Lung (tissue), 12 donors: ENCODE data around the gene NKAIN4. TPM values are rescaled to one million over a fixed set of nuclear protein-coding genes. Genes with fewer than 3 reads are reported as not detected.

ENCODE experiments used
- ATAC-seq: fragments of 200-7000 bp; cut with Tn5 transposase; one replicate; pipeline ENCODE4 v1.9.1; 2020; ENCODE audit warnings: moderate number of reproducible peaks; ENCODE audit not compliant: insufficient read depth, low FRiP score
- DNase-seq, 3 donors: peaks; one replicate each; pipeline ENCODE4 v3.0.0-alpha.2; 2013 to 2017
- H3K27ac ChIP-seq, 2 donors: one replicate each; pipeline ENCODE4 v1.5.1; 2013; ENCODE audit warnings: mild to moderate bottlenecking in 2 of 2, moderate library complexity in 2 of 2, control low read depth in 1 of 2, inconsistent platforms in 1 of 2, low read depth in 1 of 2, low read length in 1 of 2
- H3K27me3 ChIP-seq, 3 donors: one replicate each; pipeline ENCODE4 v1.5.1; 2013; ENCODE audit warnings: low read length in 2 of 3; ENCODE audit not compliant: control insufficient read depth in 3 of 3, insufficient read depth in 3 of 3
- H3K36me3 ChIP-seq, 4 donors: one replicate each; pipeline ENCODE4 v1.5.1; 2013; ENCODE audit warnings: low read length in 4 of 4, mild to moderate bottlenecking in 1 of 4, moderate library complexity in 1 of 4; ENCODE audit not compliant: control insufficient read depth in 4 of 4, insufficient read depth in 4 of 4
- H3K4me1 ChIP-seq, 5 donors: one replicate each; pipeline ENCODE4 v1.5.1; 2013; ENCODE audit warnings: low read length in 5 of 5, mild to moderate bottlenecking in 2 of 5, moderate library complexity in 1 of 5; ENCODE audit not compliant: control insufficient read depth in 5 of 5, insufficient read depth in 5 of 5
- H3K4me3 ChIP-seq: one replicate; pipeline ENCODE4 v1.5.1; 2013; ENCODE audit warnings: mild to moderate bottlenecking, control low read depth, moderate library complexity
- H3K9ac ChIP-seq, 2 donors: one replicate each; pipeline ENCODE4 v1.5.1; 2013; ENCODE audit warnings: low read length in 2 of 2, control low read depth in 1 of 2; ENCODE audit not compliant: insufficient read depth in 1 of 2
- H3K9me3 ChIP-seq, 4 donors: one replicate each; pipeline ENCODE4 v1.5.1; 2013; ENCODE audit warnings: low read length in 3 of 4, mild to moderate bottlenecking in 1 of 4, moderate library complexity in 1 of 4; ENCODE audit not compliant: control insufficient read depth in 4 of 4, insufficient read depth in 3 of 4
- WGBS, 2 donors: extraction: QIAGEN DNeasy Blood & Tissue Kit; methylation state at CpG; one replicate each; pipeline ENCODE4 v1.1.7; 2013; 5-methylcytosine and 5-hydroxymethylcytosine counted together
- polyA plus RNA-seq, 2 donors: library from polyadenylated mRNA; stranded (reverse); fragments of 200-250 nt; gene quantifications; one replicate each; pipeline ENCODE4 v1.2.1, GENCODE V29; 2013
- total RNA-seq, 2 donors: library from RNA; depleted of rRNA in 1 of 2; stranded (reverse); fragments of >200 nt in 1 of 2; gene quantifications; one replicate each; pipeline ENCODE4 v1.2.1, GENCODE V29; 2014 to 2021
- TF ChIP-seq, protein P1 (sequence below): IDR thresholded peaks from 2 replicates; pipeline ENCODE4 v1.5.1; 2012; ENCODE audit warnings: mild to moderate bottlenecking; ENCODE audit errors: control extremely low read depth, extremely low read depth
- donor health status: control.
- donor health status: control.
- donor health status: Bipolar disorder and iron deficiency.
- donor health status: healthy.
- donor health status: DM: yes; HTN: yes; CAD: no.

Gene NKAIN4
- total and polyA plus RNA-seq, 4 donors, result 0.10 to 1.7 TPM; not detected in 2

DNA sequence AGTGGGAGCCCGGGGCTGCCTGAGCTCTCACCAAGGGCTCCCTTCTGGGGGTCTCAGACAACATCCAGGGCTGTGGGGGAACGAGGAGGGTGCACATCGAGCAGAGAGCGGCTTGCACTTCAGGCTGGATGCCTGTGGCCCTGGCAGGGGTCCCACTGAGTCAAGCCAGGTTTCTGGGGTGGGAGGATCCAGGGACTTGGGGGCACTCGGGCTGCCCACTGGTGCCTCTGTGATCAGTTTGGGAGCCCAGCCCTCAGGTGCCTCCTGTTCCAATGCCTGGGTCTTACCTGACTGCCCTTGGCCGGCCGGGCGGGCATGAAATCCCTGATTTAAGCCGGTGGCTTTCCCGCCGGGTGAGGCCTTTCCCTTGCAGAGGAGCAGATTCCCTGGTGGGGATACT, 39.2 kb upstream of the NKAIN4 start:
- Histone ChIP-seq H3K9ac (no peak overlapping the region), H3K27me3 (peaks cover 0 to 7% (median 0%) of the 10 kb centered on the region in 3 donors), H3K4me3 (no peak overlapping the region), H3K36me3 (peaks cover 0 to 9% (median 5%) of the 10 kb centered on the region in 4 donors), H3K4me1 (peaks cover 0 to 26% (median 0%) of the 10 kb centered on the region in 5 donors), H3K9me3 (peaks cover 0 to 2% (median 0%) of the 10 kb centered on the region in 4 donors), H3K27ac (no peak overlapping the region)
- no peak for DNase-seq
- ATAC-seq, result no peak
- TF ChIP-seq, protein P1, sequence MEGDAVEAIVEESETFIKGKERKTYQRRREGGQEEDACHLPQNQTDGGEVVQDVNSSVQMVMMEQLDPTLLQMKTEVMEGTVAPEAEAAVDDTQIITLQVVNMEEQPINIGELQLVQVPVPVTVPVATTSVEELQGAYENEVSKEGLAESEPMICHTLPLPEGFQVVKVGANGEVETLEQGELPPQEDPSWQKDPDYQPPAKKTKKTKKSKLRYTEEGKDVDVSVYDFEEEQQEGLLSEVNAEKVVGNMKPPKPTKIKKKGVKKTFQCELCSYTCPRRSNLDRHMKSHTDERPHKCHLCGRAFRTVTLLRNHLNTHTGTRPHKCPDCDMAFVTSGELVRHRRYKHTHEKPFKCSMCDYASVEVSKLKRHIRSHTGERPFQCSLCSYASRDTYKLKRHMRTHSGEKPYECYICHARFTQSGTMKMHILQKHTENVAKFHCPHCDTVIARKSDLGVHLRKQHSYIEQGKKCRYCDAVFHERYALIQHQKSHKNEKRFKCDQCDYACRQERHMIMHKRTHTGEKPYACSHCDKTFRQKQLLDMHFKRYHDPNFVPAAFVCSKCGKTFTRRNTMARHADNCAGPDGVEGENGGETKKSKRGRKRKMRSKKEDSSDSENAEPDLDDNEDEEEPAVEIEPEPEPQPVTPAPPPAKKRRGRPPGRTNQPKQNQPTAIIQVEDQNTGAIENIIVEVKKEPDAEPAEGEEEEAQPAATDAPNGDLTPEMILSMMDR, result no peak
- 64 to 70% methylated on average over 10 to 11 of the region's 11 CpGs for whole genome bisulfite sequencing, 2 donors

DNA sequence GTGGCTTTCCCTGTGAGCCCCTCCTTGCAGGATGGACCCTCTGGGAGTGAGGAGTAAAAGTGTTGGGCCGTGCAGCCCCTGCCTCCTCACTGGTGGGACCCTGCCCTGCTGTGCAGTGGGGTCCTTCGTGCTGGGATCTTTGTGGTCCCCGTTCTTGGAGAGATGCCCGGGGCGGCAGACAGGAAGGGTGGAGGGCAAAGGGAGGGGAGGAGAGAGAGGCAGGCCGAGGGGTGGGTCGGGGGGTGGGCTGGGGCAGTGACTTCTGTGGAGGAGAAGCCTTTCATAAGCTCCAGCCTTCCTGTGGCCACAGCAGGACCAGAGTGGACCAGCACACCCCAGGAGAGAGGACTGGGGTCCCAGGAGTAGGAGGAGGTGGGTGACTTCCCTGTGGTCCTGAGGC, 38.6 kb upstream of the NKAIN4 start, which contains the start of gene COL20A1:
Gene COL20A1 (plus strand): TSS at position 283 of the 400 bp plus-strand sequence. CDS start 1,922 bp downstream, outside the sequence.
- Histone ChIP-seq H3K27ac (no peak within 1 kb of the TSS), H3K9me3 (peaks cover 0 to 2% (median 0%) of the 10 kb centered on the region in 4 donors), H3K4me3 (no peak within 1 kb of the TSS), H3K27me3 (peaks cover 0 to 7% (median 0%) of the 10 kb centered on the region in 3 donors), H3K9ac (no peak within 1 kb of the TSS), H3K4me1 (peaks cover 0 to 24% (median 0%) of the 10 kb centered on the region in 5 donors), H3K36me3 (peaks cover 0 to 14% (median 6%) of the 10 kb centered on the region in 4 donors)
- ATAC-seq (no peak), DNase-seq (no peak)
- 24 to 25% methylated on average over 7 of the region's 7 CpGs for WGBS, 2 donors
- TF ChIP-seq, protein P1, result no peak

DNA sequence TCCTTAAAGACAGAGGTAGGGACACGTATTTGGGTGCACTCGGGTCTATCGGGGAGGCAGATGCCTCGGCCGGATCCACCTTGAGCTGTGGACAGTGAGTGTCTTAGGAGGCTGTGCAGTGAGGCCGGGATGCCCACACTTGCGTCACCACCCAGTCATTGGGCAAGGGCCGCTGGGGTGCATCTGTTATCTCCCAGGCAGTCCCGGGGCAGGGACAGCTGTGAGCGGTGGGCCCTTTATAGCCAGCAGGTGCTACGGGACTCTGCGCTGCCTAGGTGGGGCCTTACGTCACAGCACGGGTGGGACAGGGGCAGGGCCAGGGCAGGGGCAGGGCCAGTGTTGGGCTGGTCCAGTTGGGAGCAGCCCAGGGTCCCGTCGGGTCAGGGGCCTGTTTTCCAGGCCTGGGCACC, 38.0 kb upstream of the NKAIN4 start:
- Histone ChIP-seq H3K27me3 (peaks cover 0 to 7% (median 0%) of the 10 kb centered on the region in 3 donors), H3K4me1 (peaks cover 0 to 20% (median 0%) of the 10 kb centered on the region in 5 donors), H3K9ac (no peak overlapping the region), H3K27ac (no peak overlapping the region), H3K4me3 (no peak overlapping the region), H3K9me3 (no peaks in the 10 kb centered on the region), H3K36me3 (peaks cover 0 to 20% (median 6%) of the 10 kb centered on the region in 4 donors)
- 77 to 81% methylated on average over 16 of the region's 16 CpGs for WGBS, 2 donors
- ATAC-seq, result no peak
- DNase-seq, result no peak
- TF ChIP-seq, protein P1, result no peak

DNA sequence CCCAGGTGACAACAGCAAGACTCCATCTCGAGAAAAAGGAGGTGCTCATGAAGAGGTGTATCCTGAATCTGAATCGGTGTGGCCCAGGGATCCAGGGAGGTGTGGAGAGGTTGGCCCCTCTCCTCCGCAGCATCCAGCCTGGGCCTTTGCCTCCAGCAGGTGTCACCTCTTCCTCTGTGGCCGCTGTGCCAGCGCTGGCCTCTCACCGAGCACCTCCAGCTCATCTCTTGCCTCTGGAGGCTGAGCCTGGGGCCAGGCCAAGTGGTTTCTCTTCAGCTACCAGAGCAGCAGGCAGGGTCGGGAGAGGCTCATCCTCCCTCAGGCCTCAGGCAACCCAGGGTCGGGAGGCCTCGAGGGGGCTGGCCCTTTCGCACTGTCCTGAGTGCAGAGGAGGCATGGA, 37.5 kb upstream of the NKAIN4 start:
- Histone ChIP-seq H3K4me3 (no peak overlapping the region), H3K4me1 (peaks cover 0 to 20% (median 0%) of the 10 kb centered on the region in 5 donors), H3K9me3 (no peaks in the 10 kb centered on the region), H3K27ac (no peak overlapping the region), H3K36me3 (peaks cover 0 to 24% (median 6%) of the 10 kb centered on the region in 4 donors), H3K9ac (no peak overlapping the region), H3K27me3 (peaks cover 0 to 6% (median 0%) of the 10 kb centered on the region in 3 donors)
- TF ChIP-seq, protein P1, result no peak
- WGBS, 2 donors, result 76 to 84% methylated on average over 10 of the region's 10 CpGs
- ATAC-seq (no peak), DNase-seq (no peak)
